ENCODE results near the gene SEMA4D.

The SEMA4D gene

GRCh38 chr9:89502038-89502601, 4.2 kb upstream of the SEMA4D start:
- TF ChIP-seq, protein P1, sequence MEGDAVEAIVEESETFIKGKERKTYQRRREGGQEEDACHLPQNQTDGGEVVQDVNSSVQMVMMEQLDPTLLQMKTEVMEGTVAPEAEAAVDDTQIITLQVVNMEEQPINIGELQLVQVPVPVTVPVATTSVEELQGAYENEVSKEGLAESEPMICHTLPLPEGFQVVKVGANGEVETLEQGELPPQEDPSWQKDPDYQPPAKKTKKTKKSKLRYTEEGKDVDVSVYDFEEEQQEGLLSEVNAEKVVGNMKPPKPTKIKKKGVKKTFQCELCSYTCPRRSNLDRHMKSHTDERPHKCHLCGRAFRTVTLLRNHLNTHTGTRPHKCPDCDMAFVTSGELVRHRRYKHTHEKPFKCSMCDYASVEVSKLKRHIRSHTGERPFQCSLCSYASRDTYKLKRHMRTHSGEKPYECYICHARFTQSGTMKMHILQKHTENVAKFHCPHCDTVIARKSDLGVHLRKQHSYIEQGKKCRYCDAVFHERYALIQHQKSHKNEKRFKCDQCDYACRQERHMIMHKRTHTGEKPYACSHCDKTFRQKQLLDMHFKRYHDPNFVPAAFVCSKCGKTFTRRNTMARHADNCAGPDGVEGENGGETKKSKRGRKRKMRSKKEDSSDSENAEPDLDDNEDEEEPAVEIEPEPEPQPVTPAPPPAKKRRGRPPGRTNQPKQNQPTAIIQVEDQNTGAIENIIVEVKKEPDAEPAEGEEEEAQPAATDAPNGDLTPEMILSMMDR (IDR thresholded peaks at IDR 0.05; ENCODE audit: low read depth, low read length): no peak
- no peak overlapping the region for H3K4me3 ChIP-seq (ENCODE audit: low read depth, low read length)

GRCh38 chr9:89501311-89501898, 3.5 kb upstream of the SEMA4D start:
- no peak overlapping the region for H3K4me3 ChIP-seq (ENCODE audit: low read depth, low read length)

DNA sequence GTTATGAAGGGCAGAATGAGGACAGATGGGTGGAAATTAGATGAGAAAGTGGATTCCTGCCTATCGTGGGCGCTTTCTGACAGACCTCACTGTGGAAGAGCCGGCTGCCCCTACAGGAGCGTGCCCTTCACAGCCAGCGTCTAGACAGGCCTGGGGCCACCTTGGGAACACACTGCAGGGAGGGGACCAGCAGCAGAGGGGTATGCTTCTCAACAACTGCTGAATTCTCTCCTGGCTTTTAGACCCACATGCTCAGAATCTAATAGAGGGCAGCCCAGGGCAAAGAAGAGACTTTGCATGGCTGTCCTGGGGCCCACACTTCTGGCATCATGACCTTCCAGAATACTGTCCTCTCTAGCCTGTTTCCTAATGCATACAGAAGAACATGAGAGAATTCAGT, 2.1 kb upstream of the SEMA4D start:
- TF ChIP-seq, protein P1 (IDR thresholded peaks at IDR 0.05; ENCODE audit: low read depth, low read length): no peak
- no peak overlapping the region for H3K4me3 ChIP-seq (ENCODE audit: low read depth, low read length)

More at GRCh38 chr9:89501311-89501898, 3.5 kb upstream of the SEMA4D start:
- TF ChIP-seq, protein P1 (IDR thresholded peaks at IDR 0.05; ENCODE audit: low read depth, low read length): no peak

DNA sequence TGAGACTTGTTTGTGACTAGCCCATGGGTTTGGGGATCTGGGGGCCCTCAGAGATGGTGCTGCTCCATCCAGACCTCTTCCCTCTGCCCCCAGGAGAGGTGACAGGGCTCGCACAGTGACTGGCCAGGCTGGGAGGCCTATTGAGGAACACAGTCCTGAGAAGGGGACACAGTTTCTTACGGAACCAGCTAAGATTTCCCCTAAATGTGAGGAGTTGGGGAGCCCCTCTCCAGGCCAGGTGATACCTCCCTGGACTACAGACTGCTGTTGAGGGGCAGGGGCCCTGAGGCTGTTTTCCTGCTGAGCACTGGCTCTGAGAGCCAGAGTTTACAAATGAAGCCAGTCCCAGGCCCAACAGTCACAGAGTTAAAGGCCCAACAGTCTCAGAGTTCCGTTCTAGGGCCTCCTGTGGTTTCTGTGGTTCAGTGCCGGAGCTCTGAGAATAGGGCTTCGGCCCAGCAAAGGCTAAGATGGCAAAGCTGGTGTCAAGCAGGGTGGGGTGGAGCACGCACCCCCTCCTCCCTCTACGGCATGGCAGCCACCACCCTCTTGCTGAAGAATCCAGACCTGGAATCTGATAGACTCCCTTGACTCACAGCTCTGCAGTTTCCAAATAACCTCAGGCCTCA, 1.1 kb upstream of the SEMA4D start:
- H3K4me3 ChIP-seq (ENCODE audit: low read depth, low read length): no peak overlapping the region

DNA sequence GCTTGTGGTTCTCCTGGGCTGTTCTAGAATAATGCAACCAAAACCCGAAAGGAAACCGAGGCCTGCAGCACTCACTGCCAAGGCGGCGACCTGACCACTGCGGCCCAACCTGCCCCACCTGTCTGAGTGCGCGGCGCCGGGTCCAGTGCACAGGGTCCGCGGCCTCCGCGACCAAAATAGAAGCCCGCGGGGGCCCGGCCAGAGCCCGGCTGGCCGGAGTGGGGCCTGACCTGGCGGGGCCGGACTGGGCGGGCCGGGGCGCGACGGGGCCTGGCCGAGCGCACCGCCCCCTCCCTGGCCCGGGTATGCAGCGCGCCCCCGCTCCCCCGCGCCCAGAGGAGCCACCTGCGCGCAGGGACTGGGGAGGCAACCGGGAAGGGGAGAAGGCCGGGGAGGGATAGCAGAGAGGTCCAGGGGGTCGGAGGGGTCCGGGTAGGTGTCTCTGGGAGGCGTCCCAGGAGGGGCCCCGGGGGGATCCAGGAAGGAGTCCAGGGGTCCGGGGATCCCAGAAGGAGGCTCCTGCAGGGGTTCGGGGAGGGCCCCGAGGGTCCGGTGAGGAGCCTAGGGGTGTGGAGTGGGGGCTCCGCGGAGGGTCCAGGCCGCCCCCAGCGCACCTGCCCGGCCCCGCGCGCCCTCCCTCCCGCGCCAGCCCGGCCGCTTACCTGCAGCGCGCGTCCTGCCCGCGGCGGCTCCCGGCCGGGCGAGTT, 503 bp downstream of the SEMA4D start:
- peak overlapping the region; percentile 27; the same call in 1 of the 2 replicates for H3K4me3 ChIP-seq (ENCODE audit: low read depth, low read length)
- TF ChIP-seq, protein P1 (IDR thresholded peaks at IDR 0.05; ENCODE audit: low read depth, low read length): no peak

More for the DNA sequence above, 1.1 kb upstream of the SEMA4D start:
- TF ChIP-seq, protein P1 (IDR thresholded peaks at IDR 0.05; ENCODE audit: low read depth, low read length): no peak

DNA sequence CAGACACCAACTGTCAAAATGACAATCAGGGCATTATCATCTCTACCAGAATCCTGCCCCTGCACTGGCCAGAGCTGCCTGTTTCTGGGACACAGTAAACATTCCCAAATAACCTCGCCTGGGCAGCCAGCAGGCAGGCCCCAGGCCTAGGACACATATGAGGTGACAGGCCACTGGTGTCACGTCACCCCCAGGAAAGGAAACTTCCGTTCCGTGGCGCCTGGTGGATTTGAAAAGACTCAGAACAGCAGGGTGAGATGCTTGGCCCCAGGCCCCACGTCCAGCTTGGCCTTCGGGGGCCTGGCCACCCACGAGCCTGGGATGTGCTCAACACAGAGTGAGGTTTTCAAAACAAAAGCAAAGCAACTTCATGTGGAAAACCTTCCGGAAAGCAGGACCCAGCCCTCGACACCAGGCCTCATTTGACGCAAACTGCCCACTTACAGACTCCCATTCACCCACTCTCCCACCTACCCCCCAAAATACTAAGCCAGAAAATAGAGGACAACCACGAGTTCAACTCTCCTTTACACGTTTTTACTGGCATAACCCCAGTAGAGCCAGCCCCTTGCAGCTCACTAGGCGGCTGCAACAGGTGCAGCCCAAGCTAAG, 1.2 kb downstream of the SEMA4D start:
- H3K4me3 ChIP-seq (ENCODE audit: low read depth, low read length): no peak overlapping the region
- TF ChIP-seq, protein P1 (IDR thresholded peaks at IDR 0.05; ENCODE audit: low read depth, low read length): no peak

All from WI38 (cell line).